ENCODE measurements around the gene PDE11A.

The PDE11A gene

GRCh38 chr2:177893880-177894279 is 178.7 kb downstream of the PDE11A start:
- Mint-ChIP-seq H3K27me3 (peaks cover 1% of the 10 kb centered on the region), H3K9me3 (no peaks in the 10 kb centered on the region), H3K4me3 (no peak overlapping the region), H3K36me3 (no peaks in the 10 kb centered on the region), H3K27ac (no peak overlapping the region), H3K4me1 (no peaks in the 10 kb centered on the region)

DNA sequence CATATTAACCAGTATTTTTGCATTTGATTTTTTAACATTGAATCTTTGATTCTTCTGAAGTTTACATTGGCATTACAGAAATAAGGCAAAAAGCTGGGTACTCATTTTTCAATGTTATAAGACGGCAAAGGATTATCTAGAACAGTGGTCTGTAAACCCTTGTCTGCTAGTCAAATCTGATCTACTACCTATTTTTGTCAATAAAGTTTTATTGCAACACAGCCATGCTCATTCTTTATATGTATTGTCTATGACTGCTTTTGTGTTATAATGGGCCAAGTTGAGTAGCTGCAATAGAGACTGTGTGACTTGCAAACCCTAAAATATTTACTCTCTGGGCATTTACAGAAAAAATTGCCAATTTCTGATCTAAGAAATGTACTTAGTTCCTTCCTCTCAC is 181.0 kb downstream of the PDE11A start:
- no peaks in the 10 kb centered on the region for H3K9me3 Mint-ChIP-seq

DNA sequence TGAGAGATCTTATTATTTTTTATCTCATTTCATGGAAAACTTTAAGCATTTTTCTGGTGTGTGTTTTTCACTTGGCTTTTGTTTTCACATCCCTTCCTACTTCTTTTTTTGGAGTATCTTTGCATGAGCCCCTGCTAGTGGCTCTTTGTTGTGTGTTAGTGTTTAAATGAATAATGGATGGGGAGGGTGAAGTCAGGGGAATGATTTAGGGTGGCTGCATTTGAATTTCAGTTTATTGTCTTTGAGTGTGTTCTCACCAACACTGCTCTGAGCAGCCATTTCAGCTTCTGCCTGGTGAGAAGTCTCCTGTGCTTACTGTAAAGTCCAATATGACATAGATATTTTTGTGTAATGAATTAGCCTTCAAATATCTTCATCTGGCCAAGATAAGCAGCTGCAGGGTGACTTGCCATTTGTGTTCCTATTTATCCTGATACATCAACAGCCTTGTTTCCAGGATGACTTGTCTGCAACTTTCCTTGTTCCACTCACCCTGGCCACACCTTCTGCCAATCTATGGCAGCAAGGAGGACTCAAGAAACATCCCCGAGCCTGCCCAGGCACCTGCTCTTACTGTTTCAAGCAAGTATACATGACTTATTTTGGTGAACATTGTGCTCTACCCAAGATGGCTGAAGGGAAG is 182.6 kb downstream of the PDE11A start:
- Mint-ChIP-seq H3K9me3 (no peaks in the 10 kb centered on the region), H3K36me3 (no peaks in the 10 kb centered on the region), H3K27ac (no peak overlapping the region), H3K4me3 (no peak overlapping the region), H3K4me1 (no peaks in the 10 kb centered on the region), H3K27me3 (peaks cover 1% of the 10 kb centered on the region)

More for the DNA sequence above, 181.0 kb downstream of the PDE11A start:
- H3K4me1 Mint-ChIP-seq, result no peaks in the 10 kb centered on the region
- no peaks in the 10 kb centered on the region for H3K36me3 Mint-ChIP-seq
- no peak overlapping the region for H3K4me3 Mint-ChIP-seq
- no peak overlapping the region for H3K27ac Mint-ChIP-seq
- peaks cover 1% of the 10 kb centered on the region for H3K27me3 Mint-ChIP-seq

GRCh38 chr2:177888581-177888980 is 184.0 kb downstream of the PDE11A start:
- H3K4me1 Mint-ChIP-seq, result no peaks in the 10 kb centered on the region
- H3K36me3 Mint-ChIP-seq, result no peaks in the 10 kb centered on the region
- no peak overlapping the region for H3K27ac Mint-ChIP-seq
- H3K9me3 Mint-ChIP-seq, result no peaks in the 10 kb centered on the region
- no peak overlapping the region for H3K4me3 Mint-ChIP-seq
- peaks cover 1% of the 10 kb centered on the region for H3K27me3 Mint-ChIP-seq

DNA sequence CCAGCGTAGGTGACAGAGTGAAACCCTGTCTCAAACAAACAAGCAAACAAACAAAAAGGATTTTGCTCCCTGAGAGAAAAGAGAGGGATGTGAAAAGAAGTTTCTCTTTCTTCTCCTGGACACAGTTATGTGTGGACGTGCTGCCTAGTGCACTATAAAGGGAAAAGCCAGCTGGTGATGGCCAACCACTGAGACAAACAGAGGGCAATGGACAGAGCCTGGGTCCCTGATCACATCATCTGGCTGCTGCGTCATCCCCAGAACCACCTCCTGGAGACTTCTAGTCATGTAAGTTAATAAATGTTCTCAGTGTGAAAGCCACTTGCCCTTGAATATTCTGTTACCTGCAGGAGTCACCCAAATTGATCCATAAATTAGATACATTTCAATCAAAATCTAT is 184.9 kb downstream of the PDE11A start:
- H3K27me3 Mint-ChIP-seq, result peaks cover 6% of the 10 kb centered on the region
- no peak overlapping the region for H3K4me3 Mint-ChIP-seq
- H3K36me3 Mint-ChIP-seq, result no peaks in the 10 kb centered on the region
- H3K4me1 Mint-ChIP-seq, result no peaks in the 10 kb centered on the region
- no peaks in the 10 kb centered on the region for H3K9me3 Mint-ChIP-seq
- no peak overlapping the region for H3K27ac Mint-ChIP-seq

DNA sequence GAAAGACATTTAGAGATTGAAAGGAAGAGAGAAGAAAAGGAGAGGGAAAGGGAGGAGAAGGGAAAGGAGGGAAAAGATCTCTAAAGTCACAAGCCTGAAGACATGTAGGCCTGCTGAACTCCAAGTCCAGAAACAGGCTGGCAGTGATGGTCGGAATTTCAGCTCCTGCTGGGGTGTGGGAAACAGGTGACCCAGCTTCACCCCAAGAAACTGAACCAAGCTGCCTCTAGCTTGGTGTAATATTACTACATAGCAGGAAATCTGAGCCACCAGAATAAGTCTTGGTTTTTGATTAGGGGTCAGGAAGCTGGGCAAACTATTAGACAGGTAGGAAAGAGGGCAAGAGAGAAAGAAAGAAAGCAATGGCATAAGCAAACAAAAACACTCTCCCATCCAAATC is 185.8 kb downstream of the PDE11A start:
- no peaks in the 10 kb centered on the region for H3K36me3 Mint-ChIP-seq
- no peaks in the 10 kb centered on the region for H3K4me1 Mint-ChIP-seq
- H3K9me3 Mint-ChIP-seq, result no peaks in the 10 kb centered on the region
- H3K27ac Mint-ChIP-seq, result no peak overlapping the region
- no peak overlapping the region for H3K4me3 Mint-ChIP-seq
- peaks cover 6% of the 10 kb centered on the region for H3K27me3 Mint-ChIP-seq

DNA sequence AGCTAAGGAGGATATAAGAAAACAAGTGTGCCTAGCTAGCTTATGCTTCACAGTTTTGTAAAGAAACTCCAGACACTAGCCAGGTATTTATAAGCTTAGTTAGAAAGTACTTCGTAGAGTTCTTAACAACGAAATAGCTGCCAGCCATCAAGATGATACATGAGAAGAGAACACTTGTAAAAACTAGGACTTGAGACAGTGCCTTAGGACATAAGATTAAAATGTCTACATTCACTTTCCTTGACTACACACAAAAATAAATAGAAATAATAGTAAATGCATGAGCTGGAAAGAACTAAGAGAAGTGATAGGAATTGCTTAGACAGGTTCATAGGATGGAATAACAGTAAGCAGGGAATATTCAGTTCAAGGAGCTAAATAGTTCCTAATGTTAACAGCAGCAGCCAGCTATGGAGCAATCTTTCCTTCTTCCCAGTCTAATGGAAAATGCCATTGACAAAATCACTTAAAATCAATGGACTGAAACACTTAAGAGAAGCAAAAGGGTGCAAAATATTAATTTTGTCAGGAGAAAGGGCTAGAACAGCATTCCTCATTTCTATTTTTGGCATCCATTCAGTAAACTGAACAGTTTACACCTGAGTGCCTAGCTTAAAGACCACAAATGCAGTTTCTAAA is 186.6 kb downstream of the PDE11A start:
- no peaks in the 10 kb centered on the region for H3K9me3 Mint-ChIP-seq
- H3K4me1 Mint-ChIP-seq, result no peaks in the 10 kb centered on the region
- no peaks in the 10 kb centered on the region for H3K36me3 Mint-ChIP-seq
- no peak overlapping the region for H3K27ac Mint-ChIP-seq
- peaks cover 6% of the 10 kb centered on the region for H3K27me3 Mint-ChIP-seq
- no peak overlapping the region for H3K4me3 Mint-ChIP-seq

DNA sequence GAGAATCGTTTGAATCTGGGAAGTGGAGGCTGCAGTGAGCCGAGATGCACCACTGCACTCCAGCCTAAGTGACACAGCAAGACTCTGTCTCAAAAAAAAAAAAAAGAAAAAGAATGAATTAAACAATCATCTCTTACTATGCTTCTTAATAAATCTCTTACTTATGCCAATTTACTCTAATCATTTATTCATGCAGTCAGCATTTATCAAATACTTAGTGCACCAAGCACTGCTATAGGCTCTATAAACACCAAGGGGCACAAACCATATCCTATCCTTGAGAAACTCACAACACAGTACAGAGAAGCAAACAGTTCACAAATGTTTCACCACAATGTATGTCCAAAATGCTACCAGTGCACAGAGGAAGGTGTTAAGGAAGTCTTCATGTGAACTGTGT is 189.4 kb downstream of the PDE11A start:
- Mint-ChIP-seq H3K9me3 (no peaks in the 10 kb centered on the region), H3K4me1 (no peaks in the 10 kb centered on the region), H3K4me3 (no peak overlapping the region), H3K27ac (no peak overlapping the region), H3K27me3 (peaks cover 6% of the 10 kb centered on the region), H3K36me3 (no peaks in the 10 kb centered on the region)

GRCh38 chr2:177882501-177882900 is 190.1 kb downstream of the PDE11A start:
- peaks cover 6% of the 10 kb centered on the region for H3K27me3 Mint-ChIP-seq

DNA sequence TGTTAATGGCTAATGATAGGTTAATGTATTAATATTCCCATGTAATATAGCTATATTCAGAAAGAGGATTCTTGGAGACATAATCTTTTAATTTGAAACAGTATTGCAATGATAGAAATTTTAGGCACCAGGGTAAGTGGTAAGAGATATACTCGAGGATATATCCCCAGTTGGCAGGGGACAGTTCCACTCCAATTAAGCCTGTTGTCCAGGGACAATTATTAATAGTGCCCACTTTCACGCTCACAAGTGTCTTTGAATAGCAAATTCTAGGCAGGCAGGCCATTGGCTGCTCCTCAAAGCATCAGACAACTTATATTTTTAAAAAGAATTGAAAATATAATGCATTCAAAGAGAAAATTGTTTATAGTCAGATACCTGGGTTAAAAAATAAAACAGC is 190.7 kb downstream of the PDE11A start:
- no peak overlapping the region for H3K4me3 Mint-ChIP-seq
- H3K27me3 Mint-ChIP-seq, result peaks cover 6% of the 10 kb centered on the region
- no peaks in the 10 kb centered on the region for H3K4me1 Mint-ChIP-seq
- no peak overlapping the region for H3K27ac Mint-ChIP-seq
- no peaks in the 10 kb centered on the region for H3K9me3 Mint-ChIP-seq
- H3K36me3 Mint-ChIP-seq, result no peaks in the 10 kb centered on the region

More at GRCh38 chr2:177882501-177882900, 190.1 kb downstream of the PDE11A start:
- H3K36me3 Mint-ChIP-seq, result no peaks in the 10 kb centered on the region
- H3K27ac Mint-ChIP-seq, result no peak overlapping the region
- H3K4me3 Mint-ChIP-seq, result no peak overlapping the region
- H3K9me3 Mint-ChIP-seq, result no peaks in the 10 kb centered on the region
- H3K4me1 Mint-ChIP-seq, result no peaks in the 10 kb centered on the region

DNA sequence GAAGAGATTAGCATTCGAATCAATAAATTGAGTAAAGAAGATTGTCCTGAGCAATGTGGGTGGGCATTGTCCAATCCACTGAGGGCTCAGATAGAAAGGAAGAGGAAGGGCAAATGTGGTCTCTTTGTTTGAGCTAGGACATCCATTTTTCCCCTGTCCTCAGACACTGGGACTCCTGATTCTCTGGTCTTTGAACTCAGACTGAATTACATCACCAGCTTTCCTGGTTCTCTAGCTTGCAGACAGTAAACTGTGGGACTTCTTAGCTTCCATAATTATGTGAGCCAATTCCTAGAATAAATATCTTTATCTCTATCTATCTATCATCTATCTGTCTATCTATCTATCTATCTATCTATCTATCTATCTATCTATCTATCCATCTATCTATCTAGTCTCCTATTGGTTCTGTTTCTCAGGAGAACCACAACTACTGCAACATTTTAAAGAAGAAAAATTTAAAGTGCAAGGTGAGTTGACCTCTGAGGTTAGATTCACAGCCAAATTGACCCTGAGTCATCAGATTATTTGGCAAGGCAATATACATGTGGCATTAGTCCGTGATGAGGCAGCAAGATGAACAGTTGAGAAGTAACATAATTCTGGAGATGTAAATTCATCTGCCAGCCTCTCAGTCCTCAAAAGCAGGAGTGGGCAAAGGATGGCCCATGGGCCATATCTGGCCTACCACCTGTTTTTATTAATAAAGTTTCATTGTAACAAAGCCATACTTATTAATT is 191.4 kb downstream of the PDE11A start:
- Mint-ChIP-seq H3K27ac (no peak overlapping the region), H3K4me1 (no peaks in the 10 kb centered on the region), H3K27me3 (peaks cover 5% of the 10 kb centered on the region), H3K36me3 (no peaks in the 10 kb centered on the region), H3K4me3 (no peak overlapping the region), H3K9me3 (no peaks in the 10 kb centered on the region)

GRCh38 chr2:177880285-177880684 is 192.3 kb downstream of the PDE11A start:
- H3K27me3 Mint-ChIP-seq, result peaks cover 7% of the 10 kb centered on the region

GRCh38 chr2:177876950-177877349 is 195.6 kb downstream of the PDE11A start:
- H3K36me3 Mint-ChIP-seq, result no peaks in the 10 kb centered on the region
- peaks cover 2% of the 10 kb centered on the region for H3K27me3 Mint-ChIP-seq
- no peak overlapping the region for H3K4me3 Mint-ChIP-seq
- H3K4me1 Mint-ChIP-seq, result no peaks in the 10 kb centered on the region
- no peak overlapping the region for H3K27ac Mint-ChIP-seq
- H3K9me3 Mint-ChIP-seq, result no peaks in the 10 kb centered on the region

More at GRCh38 chr2:177880285-177880684, 192.3 kb downstream of the PDE11A start:
- no peak overlapping the region for H3K27ac Mint-ChIP-seq
- H3K4me1 Mint-ChIP-seq, result no peaks in the 10 kb centered on the region
- H3K4me3 Mint-ChIP-seq, result no peak overlapping the region
- H3K9me3 Mint-ChIP-seq, result no peaks in the 10 kb centered on the region
- no peaks in the 10 kb centered on the region for H3K36me3 Mint-ChIP-seq

DNA sequence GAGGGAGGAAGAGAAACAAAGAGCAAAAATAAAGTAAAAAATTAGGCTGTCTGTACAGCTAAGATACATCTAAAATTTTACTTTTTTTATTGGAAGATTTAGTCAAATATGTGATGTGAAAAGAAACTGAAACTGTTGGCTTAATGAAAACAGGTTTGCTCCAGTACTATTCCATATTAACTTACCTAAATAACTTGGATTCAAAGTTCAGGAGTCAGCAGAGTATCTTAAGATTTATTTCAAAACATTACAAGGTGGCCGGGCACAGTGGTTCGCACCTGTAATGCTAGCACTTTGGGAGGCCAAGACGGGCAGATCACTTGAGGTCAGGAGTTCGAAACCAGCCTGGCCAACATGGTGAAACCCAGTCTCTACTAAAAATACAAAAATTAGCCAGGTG is 197.9 kb downstream of the PDE11A start:
- Mint-ChIP-seq H3K27me3 (peaks cover 2% of the 10 kb centered on the region), H3K36me3 (no peaks in the 10 kb centered on the region), H3K27ac (no peak overlapping the region), H3K9me3 (no peaks in the 10 kb centered on the region), H3K4me3 (no peak overlapping the region), H3K4me1 (no peaks in the 10 kb centered on the region)

GRCh38 chr2:177873915-177874314 is 198.7 kb downstream of the PDE11A start:
- Mint-ChIP-seq H3K27me3 (peaks cover 3% of the 10 kb centered on the region), H3K4me3 (no peak overlapping the region), H3K36me3 (no peaks in the 10 kb centered on the region), H3K27ac (no peak overlapping the region), H3K9me3 (no peaks in the 10 kb centered on the region), H3K4me1 (no peaks in the 10 kb centered on the region)

- Mint-ChIP-seq H3K9me3 (no peaks in the 10 kb centered on the region), H3K27me3 (peaks cover 3% of the 10 kb centered on the region), H3K27ac (no peak overlapping the region), H3K4me1 (no peaks in the 10 kb centered on the region), H3K36me3 (no peaks in the 10 kb centered on the region), H3K4me3 (no peak overlapping the region)
Measured at GRCh38 chr2:177872286-177872685, 200.3 kb downstream of the PDE11A start.
